ENCODE results near the gene MNT. TPM values are rescaled to one million over a fixed set of nuclear protein-coding genes. Genes with fewer than 3 reads are reported as not detected.

The MNT gene
- total RNA-seq, 4 donors from 2014 or later = 9.5 to 57.8 (median 39.0) TPM

GRCh38 chr17:2374549-2375285, 26.1 kb downstream of the MNT start:
- no peak overlapping the region for H3K27ac ChIP-seq
- peaks cover 0 to 76% (median 0%) of the 10 kb centered on the region in 3 donors for H3K36me3 ChIP-seq
- DNase-seq = no peak
- no peak overlapping the region for H3K4me3 ChIP-seq
- no peaks in the 10 kb centered on the region for H3K27me3 ChIP-seq
- H3K4me1 ChIP-seq = no peaks in the 10 kb centered on the region
- no peaks in the 10 kb centered on the region for H3K9me3 ChIP-seq
- no peak for TF ChIP-seq POLR2A (IDR thresholded peaks at IDR 0.05)
- TF ChIP-seq, protein P1, sequence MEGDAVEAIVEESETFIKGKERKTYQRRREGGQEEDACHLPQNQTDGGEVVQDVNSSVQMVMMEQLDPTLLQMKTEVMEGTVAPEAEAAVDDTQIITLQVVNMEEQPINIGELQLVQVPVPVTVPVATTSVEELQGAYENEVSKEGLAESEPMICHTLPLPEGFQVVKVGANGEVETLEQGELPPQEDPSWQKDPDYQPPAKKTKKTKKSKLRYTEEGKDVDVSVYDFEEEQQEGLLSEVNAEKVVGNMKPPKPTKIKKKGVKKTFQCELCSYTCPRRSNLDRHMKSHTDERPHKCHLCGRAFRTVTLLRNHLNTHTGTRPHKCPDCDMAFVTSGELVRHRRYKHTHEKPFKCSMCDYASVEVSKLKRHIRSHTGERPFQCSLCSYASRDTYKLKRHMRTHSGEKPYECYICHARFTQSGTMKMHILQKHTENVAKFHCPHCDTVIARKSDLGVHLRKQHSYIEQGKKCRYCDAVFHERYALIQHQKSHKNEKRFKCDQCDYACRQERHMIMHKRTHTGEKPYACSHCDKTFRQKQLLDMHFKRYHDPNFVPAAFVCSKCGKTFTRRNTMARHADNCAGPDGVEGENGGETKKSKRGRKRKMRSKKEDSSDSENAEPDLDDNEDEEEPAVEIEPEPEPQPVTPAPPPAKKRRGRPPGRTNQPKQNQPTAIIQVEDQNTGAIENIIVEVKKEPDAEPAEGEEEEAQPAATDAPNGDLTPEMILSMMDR (IDR thresholded peaks at IDR 0.05) = no peak

- H3K4me1 ChIP-seq = no peaks in the 10 kb centered on the region
- TF ChIP-seq POLR2A (IDR thresholded peaks at IDR 0.05) = no peak
- TF ChIP-seq, protein P1 (IDR thresholded peaks at IDR 0.05) = no peak
- H3K4me3 ChIP-seq = no peak overlapping the region
- no peaks in the 10 kb centered on the region for H3K27me3 ChIP-seq
- H3K9me3 ChIP-seq = no peaks in the 10 kb centered on the region
- no peak overlapping the region for H3K27ac ChIP-seq
- no peak for DNase-seq
- H3K36me3 ChIP-seq = peaks cover 0 to 64% (median 0%) of the 10 kb centered on the region in 3 donors
Measured at GRCh38 chr17:2373179-2373578, 27.7 kb downstream of the MNT start.

GRCh38 chr17:2372681-2373080, 28.2 kb downstream of the MNT start:
- Histone ChIP-seq H3K27me3 (no peaks in the 10 kb centered on the region), H3K4me3 (no peak overlapping the region), H3K27ac (no peak overlapping the region), H3K4me1 (no peaks in the 10 kb centered on the region), H3K36me3 (peaks cover 0 to 59% (median 0%) of the 10 kb centered on the region in 3 donors), H3K9me3 (no peaks in the 10 kb centered on the region)
- DNase-seq = no peak
- TF ChIP-seq POLR2A (IDR thresholded peaks at IDR 0.05) = no peak
- TF ChIP-seq, protein P1 (IDR thresholded peaks at IDR 0.05) = no peak

GRCh38 chr17:2372180-2372579, 28.7 kb downstream of the MNT start:
- no peak overlapping the region for H3K27ac ChIP-seq
- H3K4me3 ChIP-seq = no peak overlapping the region
- no peak for TF ChIP-seq POLR2A (IDR thresholded peaks at IDR 0.05)
- TF ChIP-seq, protein P1 (IDR thresholded peaks at IDR 0.05) = no peak
- DNase-seq = no peak
- no peaks in the 10 kb centered on the region for H3K4me1 ChIP-seq
- H3K27me3 ChIP-seq = no peaks in the 10 kb centered on the region
- no peaks in the 10 kb centered on the region for H3K9me3 ChIP-seq
- H3K36me3 ChIP-seq = peaks cover 0 to 56% (median 0%) of the 10 kb centered on the region in 3 donors

DNA sequence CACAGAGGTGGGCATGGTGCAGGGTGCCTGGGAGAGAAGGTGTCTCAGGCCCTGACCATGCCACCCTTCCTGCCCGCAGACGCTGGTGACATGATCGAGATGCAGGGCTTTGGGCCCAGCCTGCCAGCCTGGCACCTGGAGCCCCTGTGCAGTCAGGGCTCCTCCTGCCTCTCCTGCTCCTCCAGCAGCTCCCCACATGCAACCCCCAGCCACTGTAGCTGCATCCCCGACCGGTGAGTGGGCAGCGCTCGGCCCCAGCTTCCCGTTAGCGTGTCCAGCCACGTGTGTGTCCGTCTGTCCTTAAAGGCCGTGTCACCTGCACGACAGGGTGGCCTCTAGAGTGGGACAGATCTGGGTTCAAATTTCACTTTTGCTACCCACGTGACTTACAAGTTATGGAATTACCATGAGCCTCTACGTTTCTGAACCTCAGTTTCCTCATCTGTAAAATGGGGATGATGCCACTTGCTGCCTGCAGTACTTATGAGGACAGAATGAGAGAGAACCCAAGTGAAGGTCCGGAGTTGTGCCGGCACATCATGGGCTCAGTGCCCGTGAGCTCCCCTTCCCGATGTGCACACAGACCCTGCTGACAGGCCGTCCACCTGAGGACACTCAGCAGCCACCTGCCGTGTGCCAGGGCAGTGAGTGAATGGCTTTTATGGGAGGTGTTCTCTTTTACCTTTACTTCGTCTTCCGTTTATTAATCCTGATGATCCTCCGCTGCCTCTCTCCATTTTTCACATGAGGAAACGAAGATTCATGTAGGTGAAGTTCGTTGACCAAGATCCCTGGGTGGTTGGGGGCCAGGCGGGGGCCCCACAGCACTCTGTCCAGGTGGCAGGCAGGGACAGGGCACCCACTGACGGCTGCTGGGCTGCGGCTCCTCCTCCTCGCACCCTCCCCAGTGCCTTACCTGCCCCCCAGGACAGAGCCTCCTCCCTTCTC, 29.4 kb downstream of the MNT start:
- Histone ChIP-seq H3K9me3 (no peaks in the 10 kb centered on the region), H3K36me3 (peaks cover 0 to 49% (median 0%) of the 10 kb centered on the region in 3 donors), H3K27ac (no peak overlapping the region), H3K4me3 (no peak overlapping the region), H3K27me3 (no peaks in the 10 kb centered on the region), H3K4me1 (no peaks in the 10 kb centered on the region)
- no peak for DNase-seq
- TF ChIP-seq, protein P1 (IDR thresholded peaks at IDR 0.05) = no peak
- no peak for TF ChIP-seq POLR2A (IDR thresholded peaks at IDR 0.05)

Measured in Peyer's patch (tissue), 4 donors.